Ascending aorta (tissue), 2 donors: ENCODE data around the gene UIMC1. TPM values are rescaled to one million over a fixed set of nuclear protein-coding genes. Genes with fewer than 3 reads are reported as not detected.

Experiments used
- DNase-seq, 2 donors: peaks; one replicate each; pipeline ENCODE4 v3.0.0-alpha.2; 2019; ENCODE audit warnings: low spot score in 2 of 2
- H3K27ac ChIP-seq, 2 donors: fragments of 200-600 bp; sonication (generic); one replicate each; pipeline ENCODE4 v1.5.1; 2016 to 2017; ENCODE audit warnings: mild to moderate bottlenecking in 1 of 2
- H3K27me3 ChIP-seq: fragments of 200-600 bp; sonication (generic); one replicate; pipeline ENCODE4 v1.5.1; 2017
- H3K36me3 ChIP-seq, 2 donors: fragments of 200-600 bp; sonication (generic); one replicate each; pipeline ENCODE4 v1.5.1; 2016
- H3K4me1 ChIP-seq, 2 donors: fragments of 200-600 bp; sonication (generic); one replicate each; pipeline ENCODE4 v1.5.1; 2016 to 2017; ENCODE audit warnings: mild to moderate bottlenecking in 1 of 2
- H3K4me3 ChIP-seq, 2 donors: fragments of 200-600 bp; sonication (generic); one replicate each; pipeline ENCODE4 v1.5.1; 2016 to 2017; ENCODE audit warnings: mild to moderate bottlenecking in 1 of 2
- H3K9me3 ChIP-seq, 2 donors: fragments of 200-600 bp; sonication (generic); one replicate each; pipeline ENCODE4 v1.5.1; 2016
- intact Hi-C: fragments of 100-400 bp; cut with DNase I; formaldehyde crosslinking; loops from one replicate; pipeline ENCODE4 v1.15.1; 2023
- total RNA-seq: library from RNA; depleted of rRNA; stranded (reverse); fragments of >200 nt; gene quantifications from one replicate; pipeline ENCODE4 v1.1.0, GENCODE V29; 2016
- TF ChIP-seq, protein P1 (sequence below), 3 experiments: fragments of 200-600 bp in 2 of 3; fragments of 450-650 bp in 1 of 3; sonication (generic) in 2 of 3; IDR thresholded peaks; one replicate each; pipeline ENCODE4 v1.5.1; 2016 to 2019; ENCODE audit warnings: antibody characterized with exemption in 3 of 3, mild to moderate bottlenecking in 1 of 3, moderate library complexity in 1 of 3

UIMC1 gene
- total RNA-seq, 1 donor from 2014 or later, result 32.5 TPM

DNA sequence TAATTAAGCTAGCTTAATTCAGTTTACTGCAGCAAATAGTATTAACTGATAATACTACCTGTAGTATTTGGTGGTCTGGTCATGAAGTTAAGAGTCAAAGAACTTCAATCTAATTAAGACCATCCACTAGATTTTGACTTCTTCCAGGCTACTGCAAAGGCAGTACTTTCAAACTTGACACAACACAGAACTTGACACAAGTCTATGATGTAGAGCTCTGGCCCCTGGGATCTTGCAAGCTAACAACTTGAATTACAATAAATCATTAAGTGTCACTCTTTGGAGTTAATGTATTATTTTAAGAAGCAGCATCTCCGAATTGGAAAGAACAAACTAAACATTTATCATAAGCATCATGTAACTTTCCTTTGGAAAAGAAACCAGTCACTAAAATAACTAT is 40.9 kb downstream of the UIMC1 start:
- DNase-seq, result no peak
- no peaks in the 10 kb centered on the region for H3K9me3 ChIP-seq
- TF ChIP-seq, protein P1, sequence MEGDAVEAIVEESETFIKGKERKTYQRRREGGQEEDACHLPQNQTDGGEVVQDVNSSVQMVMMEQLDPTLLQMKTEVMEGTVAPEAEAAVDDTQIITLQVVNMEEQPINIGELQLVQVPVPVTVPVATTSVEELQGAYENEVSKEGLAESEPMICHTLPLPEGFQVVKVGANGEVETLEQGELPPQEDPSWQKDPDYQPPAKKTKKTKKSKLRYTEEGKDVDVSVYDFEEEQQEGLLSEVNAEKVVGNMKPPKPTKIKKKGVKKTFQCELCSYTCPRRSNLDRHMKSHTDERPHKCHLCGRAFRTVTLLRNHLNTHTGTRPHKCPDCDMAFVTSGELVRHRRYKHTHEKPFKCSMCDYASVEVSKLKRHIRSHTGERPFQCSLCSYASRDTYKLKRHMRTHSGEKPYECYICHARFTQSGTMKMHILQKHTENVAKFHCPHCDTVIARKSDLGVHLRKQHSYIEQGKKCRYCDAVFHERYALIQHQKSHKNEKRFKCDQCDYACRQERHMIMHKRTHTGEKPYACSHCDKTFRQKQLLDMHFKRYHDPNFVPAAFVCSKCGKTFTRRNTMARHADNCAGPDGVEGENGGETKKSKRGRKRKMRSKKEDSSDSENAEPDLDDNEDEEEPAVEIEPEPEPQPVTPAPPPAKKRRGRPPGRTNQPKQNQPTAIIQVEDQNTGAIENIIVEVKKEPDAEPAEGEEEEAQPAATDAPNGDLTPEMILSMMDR (IDR thresholded peaks at IDR 0.05), result no peak
- no peaks in the 10 kb centered on the region for H3K4me1 ChIP-seq
- no peak overlapping the region for H3K27ac ChIP-seq
- H3K27me3 ChIP-seq, result no peaks in the 10 kb centered on the region
- no peak overlapping the region for H3K4me3 ChIP-seq
- intact Hi-C loops, result no loop called here
- H3K36me3 ChIP-seq, result peaks cover 37 to 42% of the 10 kb centered on the region in 2 donors

DNA sequence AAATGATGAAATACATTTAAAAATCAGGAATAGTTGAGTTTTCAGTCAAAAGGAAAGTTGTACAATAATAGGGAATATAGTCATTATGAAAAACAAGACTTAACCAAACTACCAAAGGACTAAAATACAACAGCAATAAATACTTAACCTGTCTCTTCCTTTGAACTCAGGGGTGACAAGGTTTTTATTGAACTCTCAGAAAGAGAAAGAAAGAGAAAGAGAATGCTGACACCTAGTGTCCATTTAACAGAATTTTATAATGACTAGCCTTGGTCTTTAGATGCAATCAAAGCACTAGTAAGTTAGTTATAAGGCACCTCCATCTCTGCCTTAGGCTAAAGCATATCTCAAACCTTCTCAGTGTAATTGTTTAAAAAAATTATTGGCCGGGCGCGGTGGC is 47.5 kb downstream of the UIMC1 start:
- TF ChIP-seq, protein P1 (IDR thresholded peaks at IDR 0.05), result peak in 1 of 3 experiments; percentile 36
- no peaks in the 10 kb centered on the region for H3K4me1 ChIP-seq
- no peak for DNase-seq
- H3K4me3 ChIP-seq, result no peak overlapping the region
- H3K36me3 ChIP-seq, result peaks cover 20 to 34% of the 10 kb centered on the region in 2 donors
- intact Hi-C loops, result no loop called here
- no peaks in the 10 kb centered on the region for H3K27me3 ChIP-seq
- no peaks in the 10 kb centered on the region for H3K9me3 ChIP-seq
- no peak overlapping the region for H3K27ac ChIP-seq

DNA sequence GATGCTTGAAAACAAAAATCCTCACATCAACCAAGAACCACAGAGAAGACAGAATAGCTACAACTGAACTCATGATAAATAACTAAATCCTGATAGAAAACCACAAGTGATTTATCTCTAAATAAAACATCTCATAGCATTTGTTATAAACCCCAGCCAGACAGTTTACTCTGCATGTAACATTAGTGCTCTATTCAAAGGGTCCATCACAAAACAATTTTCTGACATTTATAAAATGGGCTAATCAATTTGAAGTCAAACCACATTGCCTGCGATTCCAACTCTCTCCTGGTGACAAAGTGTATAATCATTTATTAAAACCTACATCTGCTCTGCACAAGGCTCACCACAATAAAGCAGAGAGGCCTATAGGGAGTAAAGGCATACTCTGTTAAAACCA is 49.8 kb downstream of the UIMC1 start:
- Histone ChIP-seq H3K27me3 (no peaks in the 10 kb centered on the region), H3K4me3 (no peak overlapping the region), H3K36me3 (peaks cover 33 to 36% of the 10 kb centered on the region in 2 donors), H3K4me1 (no peaks in the 10 kb centered on the region), H3K9me3 (no peaks in the 10 kb centered on the region), H3K27ac (no peak overlapping the region)
- TF ChIP-seq, protein P1 (IDR thresholded peaks at IDR 0.05), result no peak
- DNase-seq, result no peak
- intact Hi-C loops, result no loop called here

DNA sequence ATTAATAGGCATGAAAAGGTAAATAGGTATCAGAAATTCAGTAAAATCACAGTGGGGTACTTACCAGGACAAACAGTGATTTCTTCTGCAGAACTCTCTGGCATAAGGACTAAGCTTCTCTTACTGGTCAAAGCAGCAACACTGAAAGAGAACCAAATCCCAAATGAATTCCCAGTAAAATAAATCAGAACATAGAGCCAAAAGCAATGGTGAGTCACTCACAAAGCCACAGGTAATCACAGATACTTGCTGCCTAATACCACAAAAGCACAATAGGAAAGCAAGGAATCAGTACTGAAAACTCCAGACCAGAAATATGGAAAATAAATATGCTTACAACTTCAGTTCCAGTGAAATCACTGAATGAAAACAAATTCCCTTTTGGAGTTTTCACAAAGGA is 50.7 kb downstream of the UIMC1 start:
- DNase-seq, result no peak
- intact Hi-C loops, result no loop called here
- H3K4me1 ChIP-seq, result no peaks in the 10 kb centered on the region
- no peaks in the 10 kb centered on the region for H3K9me3 ChIP-seq
- no peaks in the 10 kb centered on the region for H3K27me3 ChIP-seq
- H3K27ac ChIP-seq, result no peak overlapping the region
- H3K36me3 ChIP-seq, result peaks cover 37 to 41% of the 10 kb centered on the region in 2 donors
- no peak overlapping the region for H3K4me3 ChIP-seq
- TF ChIP-seq, protein P1 (IDR thresholded peaks at IDR 0.05), result no peak

DNA sequence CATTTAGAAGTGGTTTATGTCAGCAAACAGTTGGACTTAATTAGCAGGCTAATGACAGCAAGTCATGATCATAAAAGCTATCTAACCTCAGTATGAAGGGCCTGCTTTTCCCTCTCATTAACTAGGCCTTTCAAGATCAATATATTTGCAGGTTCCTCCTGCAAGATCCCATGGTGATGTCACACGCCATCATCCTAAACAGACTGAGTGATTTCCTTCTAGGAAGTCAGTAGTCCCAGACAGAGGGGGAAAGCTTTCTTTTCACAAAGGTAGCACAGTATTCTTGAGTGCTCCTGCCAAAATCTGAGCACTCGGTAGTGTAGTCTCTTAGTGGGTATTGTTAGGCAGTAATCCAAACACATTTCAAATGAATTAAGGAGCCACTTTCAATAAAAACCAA is 52.5 kb downstream of the UIMC1 start:
- Histone ChIP-seq H3K4me3 (no peak overlapping the region), H3K9me3 (no peaks in the 10 kb centered on the region), H3K4me1 (no peaks in the 10 kb centered on the region), H3K27ac (no peak overlapping the region), H3K27me3 (no peaks in the 10 kb centered on the region), H3K36me3 (peaks cover 51 to 58% of the 10 kb centered on the region in 2 donors)
- intact Hi-C loops, result no loop called here
- DNase-seq, result no peak
- TF ChIP-seq, protein P1 (IDR thresholded peaks at IDR 0.05), result no peak
